Activated T-cell treated with anti-CD3 and anti-CD28 coated beads for 1 hour (primary cell): ENCODE results near the gene OR2A5.
"Not testable (repeated sequence)": the region's sequence is repeated elsewhere in the genome, so short reads cannot be mapped to it uniquely, and the experiment has no call there.

ENCODE experiments used
- DNase-seq: peaks from one replicate; pipeline ENCODE4 v3.0.0-alpha.2; 2020; ENCODE audit warnings: low read depth

The OR2A5 gene, protein sequence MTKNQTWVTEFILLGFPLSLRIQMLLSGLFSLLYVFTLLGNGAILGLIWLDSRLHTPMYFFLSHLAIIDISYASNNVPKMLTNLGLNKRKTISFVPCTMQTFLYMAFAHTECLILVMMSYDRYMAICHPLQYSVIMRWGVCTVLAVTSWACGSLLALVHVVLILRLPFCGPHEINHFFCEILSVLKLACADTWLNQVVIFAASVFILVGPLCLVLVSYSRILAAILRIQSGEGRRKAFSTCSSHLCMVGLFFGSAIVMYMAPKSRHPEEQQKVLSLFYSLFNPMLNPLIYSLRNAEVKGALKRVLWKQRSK

DNA sequence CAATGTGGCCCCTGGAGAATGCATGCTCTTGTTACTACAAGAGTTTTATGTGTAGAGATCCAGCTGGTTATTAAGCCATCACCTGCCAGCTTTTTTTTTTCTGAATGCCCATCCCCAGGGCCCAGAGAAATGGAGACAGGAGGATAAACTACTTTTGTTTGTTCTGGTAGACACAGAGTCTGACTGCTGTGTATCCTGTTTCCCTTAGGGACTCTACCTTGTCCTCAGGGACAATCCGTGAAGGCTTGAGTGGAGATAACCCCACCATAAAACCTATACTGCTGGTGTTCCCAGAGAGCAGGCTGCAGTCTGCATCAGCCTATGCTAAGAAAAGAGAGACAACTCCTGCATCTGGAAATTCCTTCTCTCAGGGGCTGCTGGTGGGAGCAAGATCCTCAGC, at the start of gene OR2A5:
OR2A5 (plus strand) TSS at position 301 of the 400 bp plus-strand sequence. CDS start 1,454 bp downstream, outside the sequence.
- DNase-seq: no peak

DNA sequence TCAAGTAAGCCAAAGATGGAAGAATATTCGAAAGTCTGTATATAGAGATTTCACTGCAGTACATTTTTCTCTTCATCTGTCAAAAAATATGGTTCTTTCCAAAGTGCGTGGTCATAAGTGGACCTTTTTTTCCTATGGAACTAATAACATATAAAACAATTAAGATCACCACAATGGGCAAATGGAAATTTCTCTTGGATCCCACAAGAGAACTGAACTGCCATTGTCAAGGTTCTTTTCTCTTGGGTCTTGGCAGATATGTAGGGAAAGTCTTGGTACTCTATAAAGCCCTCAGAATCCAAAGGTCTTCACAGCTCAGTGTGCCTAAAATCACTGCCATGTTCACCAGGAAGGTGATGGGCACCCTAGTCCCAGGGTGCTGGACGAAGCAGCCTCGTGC, 48.7 kb upstream of the OR2A5 start, which contains the start of gene OR6B1:
OR6B1 (plus strand) TSS at position 301 of the 400 bp plus-strand sequence. CDS start 3,677 bp downstream, outside the sequence.
- DNase-seq: no peak

DNA sequence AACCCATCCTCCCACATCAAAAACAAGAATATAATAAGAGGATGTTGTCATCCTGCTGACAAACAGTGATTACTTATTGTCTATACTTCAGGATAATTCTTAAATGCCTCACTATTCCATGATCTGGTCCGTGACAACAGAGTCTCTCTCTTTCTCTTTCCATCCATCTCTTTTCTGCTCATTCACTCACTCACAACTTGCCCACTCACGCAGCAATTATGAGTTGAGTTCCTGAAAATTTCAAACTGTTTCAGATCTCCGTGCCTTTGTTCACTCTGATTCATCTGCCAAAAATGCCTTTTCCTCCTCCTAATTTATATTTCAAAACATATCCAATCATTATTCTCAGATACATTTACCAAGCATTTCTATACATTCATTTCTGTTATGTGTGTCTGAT, 47.2 kb upstream of the OR2A5 start:
- no peak for DNase-seq

DNA sequence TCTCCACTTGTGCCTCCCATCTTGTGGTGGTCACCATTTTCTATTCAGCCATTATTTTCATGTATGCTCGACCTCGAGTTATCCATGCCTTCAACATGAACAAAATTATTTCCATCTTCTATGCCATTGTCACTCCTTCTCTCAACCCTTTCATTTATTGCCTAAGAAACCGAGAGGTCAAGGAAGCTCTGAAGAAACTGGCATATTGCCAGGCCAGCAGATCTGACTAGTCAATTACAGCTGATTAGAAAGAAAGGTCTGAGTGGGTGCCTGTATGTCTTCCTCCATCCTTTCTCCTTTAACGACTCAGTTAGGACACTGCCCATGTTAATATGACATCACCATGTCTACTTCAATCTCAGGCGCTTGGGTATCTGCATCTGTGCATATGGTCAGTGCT, 44.0 kb upstream of the OR2A5 start:
- DNase-seq: no peak

DNA sequence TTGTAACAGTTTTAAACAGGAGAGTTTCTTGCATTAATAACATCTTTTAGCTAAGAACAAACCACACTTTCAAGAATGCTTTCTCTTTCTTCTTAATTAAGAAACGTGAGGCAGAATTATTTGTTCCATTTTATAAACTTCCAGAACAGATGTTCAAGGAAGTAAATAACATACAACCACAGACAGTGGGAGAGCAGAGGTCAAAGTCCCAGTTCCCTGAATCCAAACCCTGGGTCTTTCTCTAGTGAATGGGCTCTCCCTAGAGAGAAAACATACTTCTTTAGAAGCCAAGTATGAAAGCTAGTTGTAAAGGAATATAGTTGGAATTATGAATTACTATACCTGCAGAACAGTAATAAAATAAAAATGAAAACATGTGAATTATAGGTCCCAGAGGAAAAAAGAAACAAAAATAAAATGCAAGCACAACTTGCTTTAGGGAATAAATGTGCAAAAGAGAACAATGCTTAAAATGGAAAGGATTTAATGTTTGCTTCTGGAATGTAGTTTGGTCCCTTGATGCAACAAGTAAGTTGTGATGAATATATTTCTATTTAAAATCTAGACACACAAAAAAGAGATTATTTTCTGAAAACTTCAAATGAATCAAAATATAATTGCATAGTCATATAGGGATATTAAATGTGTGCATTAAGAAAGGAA, 42.6 kb upstream of the OR2A5 start:
- no peak for DNase-seq

DNA sequence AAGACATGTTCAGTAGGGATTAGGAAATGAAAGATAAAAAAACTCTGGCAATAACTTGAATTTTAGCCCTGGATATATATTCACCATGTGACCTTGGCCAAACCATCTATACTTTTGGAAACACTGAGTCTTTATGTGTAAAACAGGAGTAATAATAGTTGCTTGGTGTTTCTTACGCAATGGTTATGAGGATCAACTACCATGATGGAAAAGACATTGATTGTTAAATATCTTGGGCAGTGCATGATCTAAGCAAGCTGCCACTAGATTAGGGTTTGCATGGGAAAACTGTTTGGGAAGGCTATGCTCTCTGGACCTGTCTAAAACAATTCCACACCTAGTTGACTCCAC, 42.1 kb upstream of the OR2A5 start:
- no peak for DNase-seq

DNA sequence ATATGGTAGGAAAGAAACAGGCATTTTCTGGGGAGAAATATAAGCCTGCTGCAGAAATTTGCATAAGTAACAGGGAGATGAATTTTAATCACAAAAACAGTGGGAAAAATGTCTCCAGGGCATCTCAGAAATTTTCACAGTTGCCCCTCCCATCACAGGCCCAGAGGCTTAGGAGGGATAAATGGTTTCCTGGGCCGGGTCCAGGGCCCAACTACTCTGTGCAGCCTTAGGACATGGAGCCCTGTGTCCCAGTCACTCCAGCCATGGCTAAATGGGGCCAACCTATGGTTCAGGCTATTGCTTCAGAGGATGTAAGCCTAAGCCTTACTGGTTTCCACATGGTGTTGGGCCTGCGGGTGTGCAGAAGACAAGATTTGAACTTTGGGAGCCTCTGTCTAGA, 39.4 kb upstream of the OR2A5 start:
- DNase-seq: no peak

DNA sequence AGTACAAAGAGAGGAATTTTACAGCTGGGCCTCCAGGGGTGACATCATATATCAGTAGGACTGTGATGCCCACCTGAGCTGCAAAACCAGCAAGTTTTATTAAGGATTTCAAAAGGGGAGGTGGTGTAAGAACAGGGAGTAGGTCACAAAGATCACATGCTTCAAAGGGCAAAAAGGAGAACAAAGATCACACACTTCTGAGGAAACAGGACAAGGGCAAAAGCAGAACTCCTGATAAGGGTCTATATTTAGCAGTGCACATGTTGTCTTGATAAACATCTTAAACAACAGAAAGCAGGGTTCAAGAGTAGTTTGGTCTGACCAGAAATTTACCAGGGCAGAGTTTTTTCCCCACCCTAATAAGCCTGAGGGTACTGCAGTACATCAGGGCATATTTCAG, 38.7 kb upstream of the OR2A5 start:
- not testable (repeated sequence) for DNase-seq

DNA sequence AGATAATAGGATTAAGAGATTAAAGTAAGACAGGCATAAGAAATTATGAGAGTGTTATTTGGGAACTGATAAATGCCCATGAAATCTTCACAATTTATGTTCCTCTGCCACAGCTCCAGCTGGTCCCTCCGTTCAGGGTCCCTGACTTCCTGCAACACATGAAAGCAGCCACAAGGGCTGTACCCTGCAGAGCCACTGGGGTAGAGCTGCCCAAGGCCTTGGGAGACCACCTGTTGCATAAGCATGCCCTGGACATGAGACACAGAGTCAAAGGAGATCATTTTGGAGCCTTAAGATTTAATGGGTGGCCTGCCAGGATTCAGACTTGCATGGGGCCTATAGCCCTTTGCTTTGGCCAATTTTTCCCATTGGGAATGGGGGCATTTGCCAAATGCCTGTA, 37.9 kb upstream of the OR2A5 start:
- DNase-seq: not testable (repeated sequence)

DNA sequence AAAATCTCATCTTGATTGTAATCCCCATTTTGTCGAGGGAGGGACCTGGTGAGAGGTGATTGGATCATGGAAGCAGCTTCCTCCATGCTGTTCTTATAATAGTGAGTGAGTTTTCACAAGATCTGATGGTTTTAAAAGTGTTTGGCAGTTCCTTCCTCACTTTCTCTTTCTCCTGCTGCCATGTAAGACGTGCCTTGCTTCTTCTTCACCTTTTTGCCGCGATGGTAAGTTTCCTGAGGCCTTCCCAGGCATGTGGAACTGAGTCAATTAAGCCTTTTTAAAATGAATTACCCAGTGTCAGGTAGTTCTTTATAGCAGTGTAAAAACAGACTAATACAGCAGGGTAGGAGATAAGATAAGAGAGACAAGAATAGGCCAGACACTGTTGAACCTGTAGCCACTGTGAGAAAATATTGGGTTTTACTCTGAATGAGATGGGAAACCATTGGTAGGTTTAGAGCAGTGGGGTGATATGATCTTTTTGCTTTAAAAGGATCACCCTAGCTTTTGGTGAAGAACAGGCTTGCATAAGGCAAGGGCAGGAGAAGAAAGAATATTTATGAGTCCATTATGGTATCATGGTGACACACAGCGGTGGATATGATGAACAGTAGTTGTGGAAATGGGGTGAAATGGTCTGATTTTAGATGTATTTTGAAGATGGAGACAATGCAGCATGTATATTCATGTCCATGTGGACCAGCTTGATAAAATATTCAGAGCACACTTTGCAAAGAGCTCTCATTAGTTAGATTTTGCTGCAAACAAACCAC, 37.1 kb upstream of the OR2A5 start:
- no peak for DNase-seq

DNA sequence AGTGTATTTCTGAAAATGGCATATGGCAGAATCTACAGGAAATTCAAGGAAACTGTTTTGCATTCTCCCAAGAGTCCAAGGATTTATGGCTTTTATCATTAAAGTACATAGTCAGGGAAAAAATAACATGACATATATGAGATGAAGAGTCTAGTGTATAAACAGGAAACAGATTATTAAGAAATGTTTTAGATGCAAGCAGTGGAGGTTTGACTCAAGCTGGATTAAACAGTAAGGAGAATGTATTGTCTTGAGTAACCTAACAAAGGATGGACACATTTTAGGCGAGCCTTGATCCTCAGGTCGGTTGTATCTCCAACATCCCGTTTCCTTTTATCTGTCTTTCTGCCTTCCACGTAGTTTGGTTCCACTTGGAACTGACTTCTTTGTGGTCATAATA, 30.7 kb upstream of the OR2A5 start:
- no peak for DNase-seq

DNA sequence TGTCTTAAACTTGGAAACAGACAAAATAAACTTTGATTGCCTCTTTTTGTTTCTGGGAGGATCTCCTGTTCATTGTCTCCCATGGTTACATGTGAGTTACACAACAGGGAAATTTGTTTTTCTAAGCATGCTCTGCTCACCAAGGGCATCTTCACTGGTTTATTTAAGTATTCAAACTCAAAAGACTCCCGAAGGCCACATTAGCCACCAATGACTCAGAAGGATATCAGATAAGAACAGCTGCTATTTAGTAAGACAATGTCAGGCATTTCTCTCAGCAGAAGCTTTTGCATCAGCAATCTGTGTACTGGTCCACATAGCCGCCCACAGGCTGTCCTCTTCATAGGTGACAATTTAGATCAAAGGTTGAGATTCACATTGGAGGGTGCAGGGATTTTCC, 29.3 kb upstream of the OR2A5 start:
- DNase-seq: no peak

DNA sequence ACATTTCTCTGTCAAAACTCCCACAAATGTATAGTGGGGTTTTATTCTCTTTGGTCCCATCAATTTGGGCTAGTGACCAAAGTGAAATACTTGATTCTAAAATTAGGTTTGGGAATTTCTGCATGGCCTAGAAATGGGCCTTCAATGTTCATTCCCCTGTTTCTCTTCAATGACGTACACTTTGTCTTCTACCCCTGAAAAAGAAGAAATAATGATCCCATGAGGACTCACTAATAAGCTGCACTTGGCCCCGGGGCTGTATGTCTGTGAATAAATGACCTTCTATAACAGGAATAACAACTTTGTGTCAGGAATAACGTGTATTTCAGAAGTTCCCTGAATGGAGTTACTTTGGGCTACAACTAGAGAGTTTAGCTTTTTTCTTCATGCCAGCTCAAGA, 28.4 kb upstream of the OR2A5 start:
- DNase-seq: no peak

DNA sequence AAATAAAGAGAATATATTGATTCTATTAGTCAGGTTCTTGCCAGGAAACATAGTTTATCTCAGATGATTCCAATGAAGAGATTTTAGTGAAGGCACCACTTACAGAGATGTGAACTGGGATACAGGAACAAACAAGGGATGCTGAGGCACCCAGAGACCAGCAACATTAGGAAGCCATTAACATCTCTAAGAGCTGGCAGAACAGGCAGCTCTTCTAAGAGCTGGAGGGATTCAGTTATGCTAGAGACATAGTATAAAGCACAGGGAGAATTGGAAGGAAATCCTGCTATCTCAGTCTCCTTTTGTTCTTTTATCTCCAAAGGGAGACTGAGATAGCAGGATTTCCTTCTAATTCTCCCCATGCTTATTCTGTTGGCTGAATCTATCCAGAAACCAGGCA, 26.6 kb upstream of the OR2A5 start:
- DNase-seq: no peak

DNA sequence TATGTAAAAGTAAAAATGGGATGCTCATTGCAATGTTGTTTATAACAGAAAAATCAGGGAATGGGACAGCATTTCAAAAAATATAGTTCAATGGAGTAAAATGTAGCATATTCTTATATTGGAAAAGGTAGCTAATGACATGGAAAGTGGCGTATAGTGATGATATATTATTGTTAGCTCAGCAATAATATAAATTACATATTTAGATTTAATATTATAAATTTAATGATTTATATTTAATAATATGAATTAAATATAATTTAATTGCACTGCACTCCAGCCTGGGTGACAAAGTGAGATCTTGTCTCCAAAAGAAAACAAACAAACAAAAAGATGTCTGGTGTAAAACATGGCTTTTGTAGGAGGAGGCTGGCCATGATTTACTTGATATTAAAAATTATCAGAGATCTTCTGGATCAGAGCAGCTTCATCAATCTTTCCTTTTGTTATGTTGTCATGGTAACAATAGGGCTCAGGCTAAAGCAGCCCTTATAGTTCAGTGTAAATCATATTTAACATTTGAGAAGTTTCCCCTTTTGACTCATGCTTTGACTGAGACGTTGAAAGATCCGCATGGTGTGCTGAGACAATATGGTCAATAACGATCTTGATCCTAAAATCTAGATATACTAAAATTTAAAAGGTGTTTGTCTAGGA, 25.4 kb upstream of the OR2A5 start:
- no peak for DNase-seq

DNA sequence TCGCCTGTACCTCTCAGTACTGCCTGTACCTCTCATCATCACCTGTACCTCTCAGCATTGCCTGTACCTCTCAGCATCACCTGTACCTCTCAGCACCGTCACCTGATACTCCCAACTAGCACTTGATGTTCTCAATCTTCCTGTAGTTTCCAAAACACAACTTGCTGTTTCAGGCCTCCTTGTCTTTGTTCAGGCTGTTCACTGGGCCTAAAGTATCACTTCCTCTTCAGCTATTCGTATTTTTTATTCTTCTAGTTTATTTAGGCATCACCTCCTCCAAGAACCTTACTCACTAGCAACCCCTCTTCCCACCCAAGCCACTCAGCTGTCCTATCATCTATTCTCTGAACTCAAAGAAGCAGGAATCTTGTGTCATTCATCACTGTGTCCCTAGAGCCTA, 24.5 kb upstream of the OR2A5 start:
- no peak for DNase-seq

DNA sequence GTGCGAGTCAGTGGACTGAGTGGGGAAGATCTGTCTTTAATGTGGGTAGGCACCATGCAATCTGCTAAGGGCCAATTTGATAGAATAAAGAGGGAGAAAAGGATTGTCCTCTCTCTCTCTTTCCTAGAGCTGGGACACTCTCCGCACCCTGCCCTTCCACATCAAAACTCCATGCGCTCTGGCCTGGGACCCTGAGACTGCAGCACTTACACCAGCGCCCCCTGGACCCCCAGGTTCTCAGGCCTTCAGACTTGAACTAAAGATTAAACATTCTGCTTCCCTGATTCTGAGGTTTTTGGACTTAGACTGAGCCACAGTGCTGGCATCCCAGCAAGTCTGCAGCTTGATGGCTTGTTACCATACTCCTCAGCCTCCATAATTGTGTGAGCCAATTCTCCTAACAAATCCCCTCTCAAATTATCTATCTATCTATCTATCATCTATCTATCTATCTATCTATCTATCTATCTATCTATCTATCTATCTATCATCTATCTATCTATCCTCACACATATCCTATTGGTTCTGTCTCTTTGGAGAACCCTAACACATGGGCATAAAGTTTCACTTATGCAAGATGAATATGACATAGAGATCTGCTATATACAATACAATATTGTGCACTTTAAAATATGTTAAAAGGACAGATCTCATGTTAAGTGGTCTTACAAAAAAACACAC, 22.4 kb upstream of the OR2A5 start:
- no peak for DNase-seq

DNA sequence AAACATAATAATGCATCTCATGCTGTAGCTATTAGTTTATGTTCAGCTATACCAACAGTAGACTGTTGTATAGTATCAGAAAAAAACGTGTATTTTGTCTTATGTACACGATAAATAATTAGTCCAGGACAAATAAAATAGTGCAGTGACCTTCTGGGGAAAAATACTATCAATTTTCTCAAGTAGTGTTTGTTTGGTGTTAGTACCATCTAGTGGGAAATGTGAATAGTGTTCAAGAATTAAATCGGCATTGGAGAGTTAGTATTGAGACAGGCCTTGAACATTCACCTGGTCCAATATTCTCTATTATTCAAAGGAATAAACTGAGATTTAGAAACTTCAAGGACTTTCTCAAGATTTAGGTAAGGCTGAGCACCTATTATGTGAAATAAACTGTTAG, 21.7 kb upstream of the OR2A5 start:
- no peak for DNase-seq

DNA sequence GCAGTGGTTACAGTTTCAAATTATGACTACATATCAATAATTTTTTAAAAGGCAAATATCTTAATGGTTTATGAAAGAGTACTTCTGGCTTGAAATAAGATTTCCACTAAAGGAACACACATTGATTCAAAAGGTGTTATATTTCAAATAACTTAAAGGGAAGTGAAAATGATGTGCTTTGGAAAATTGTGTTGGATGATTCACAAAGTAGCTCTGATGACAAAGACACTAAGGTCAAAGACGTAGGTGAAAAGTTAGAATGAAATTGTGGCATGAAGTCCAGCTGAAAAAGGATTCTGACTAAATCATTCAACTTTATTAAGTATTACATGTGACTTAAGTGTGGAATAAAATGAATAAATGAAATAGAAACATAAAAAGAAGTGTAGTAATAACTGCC, 20.8 kb upstream of the OR2A5 start:
- no peak for DNase-seq

DNA sequence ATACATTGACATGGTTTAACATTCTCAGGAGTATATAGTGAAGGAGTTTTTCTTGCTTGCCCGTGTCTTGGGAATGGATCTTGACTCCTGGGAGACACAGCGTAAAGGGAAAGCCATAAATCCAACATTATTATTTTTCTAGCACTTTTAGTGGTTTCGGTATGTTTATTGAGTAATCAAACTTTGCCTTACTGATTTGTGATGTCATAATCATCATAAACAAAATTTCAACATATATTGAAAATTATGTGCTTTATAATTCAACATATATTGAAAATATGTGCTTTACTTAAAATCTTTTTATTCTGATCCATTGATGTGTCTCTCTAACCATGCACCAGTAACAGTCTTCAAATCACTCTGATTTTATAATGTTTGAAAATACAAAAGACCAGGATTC, 20.2 kb upstream of the OR2A5 start:
- no peak for DNase-seq

DNA sequence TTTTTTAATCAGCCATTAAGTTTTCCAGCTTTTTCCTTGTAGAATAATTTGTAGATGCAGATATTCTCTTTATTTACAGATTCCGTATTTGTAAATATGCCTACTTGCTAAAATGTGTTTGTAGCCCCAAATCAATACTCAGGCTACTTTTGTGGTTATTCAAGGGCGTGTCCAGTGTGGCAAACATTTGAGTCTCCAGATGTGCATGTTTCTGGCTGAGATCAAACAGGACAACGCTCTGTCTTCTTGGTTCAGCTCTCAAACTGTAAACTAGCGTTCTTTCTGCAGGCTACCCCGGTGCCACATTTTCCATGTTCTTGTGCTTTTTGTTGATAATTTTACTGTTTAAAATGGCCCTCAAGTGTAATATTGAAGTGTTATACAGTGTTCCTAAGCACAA, 16.2 kb upstream of the OR2A5 start:
- DNase-seq: no peak
